HCT116 (cell line): ENCODE results near the gene AP2A1. TPM values are rescaled to one million over a fixed set of nuclear protein-coding genes. Genes with fewer than 3 reads are reported as not detected.
A peak's percentile ranks its signal among the peaks of the same experiment; 100 is the strongest.

Source experiments
- ATAC-seq: fragments of 200-7000 bp; cut with Tn5 transposase; 2 replicates; pipeline ENCODE4 v1.9.1; 2020; ENCODE audit warnings: mild to moderate bottlenecking, moderate library complexity
- BruUV-seq: library from RNA; stranded (reverse); fragments of 400-500 nt; replicated peaks from 2 replicates; lab custom pipeline; 2021; lab: Mats Ljungman, UMichigan
- CTCF ChIA-PET: fragments of 300-600 bp; sonication (Branson Sonifier 250); formaldehyde crosslinking; loops from one replicate; lab custom pipeline; 2021; ENCODE audit warnings: antibody characterized with exemption; lab: Charles Lee
- POLR2A ChIA-PET: fragments of 300-600, 350-600 bp; sonication (Branson Sonifier 250); formaldehyde crosslinking; loops from one replicate; lab custom pipeline; 2021; ENCODE audit warnings: antibody characterized with exemption; lab: Charles Lee
- RAD21 ChIA-PET, 2 experiments: fragments of 300-600 bp; sonication (Branson Sonifier 250); formaldehyde crosslinking; loops; one replicate each; lab custom pipeline; 2023; ENCODE audit warnings: low total read pairs in 2 of 2; ENCODE audit not compliant: uncharacterized antibody in 2 of 2, unreplicated experiment in 2 of 2, low non-redundant PET in 1 of 2; lab: Charles Lee
- DNase-seq: peaks from one replicate; pipeline ENCODE4 v3.0.0-alpha.2; 2010; ENCODE audit warnings: low read depth, low spot score
- H2AFZ ChIP-seq: fragments of 200-600 bp; shearing (Covaris generic), sonication (generic); 2 replicates; pipeline ENCODE4 v1.6.1; 2017; ENCODE audit warnings: low read depth, mixed run types, mixed read lengths, antibody characterized with exemption, low read length; ENCODE audit not compliant: poor library complexity, severe bottlenecking
- H3K27ac ChIP-seq: 2 replicates; pipeline ENCODE4 v1.5.1; 2012; ENCODE audit warnings: low read depth, low read length
- H3K27me3 ChIP-seq: fragments of 200-600 bp; sonication (generic); 2 replicates; pipeline ENCODE4 v1.6.1; 2016; ENCODE audit warnings: mixed run types, low read length, mixed read lengths; ENCODE audit not compliant: insufficient read depth
- H3K36me3 ChIP-seq, 2 experiments: fragments of 200-500 bp in 1 of 2; fragments of 200-600 bp in 1 of 2; sonication (Bioruptor generic) in 1 of 2; sonication (generic) in 1 of 2; 2 replicates each; pipeline versions ENCODE4 v1.5.1 to v1.6.1; 2014 to 2016; ENCODE audit warnings: low read length in 2 of 2, inconsistent platforms in 1 of 2, mixed read lengths in 1 of 2, mixed run types in 1 of 2; ENCODE audit not compliant: insufficient read depth in 2 of 2, control insufficient read depth in 1 of 2
- H3K4me1 ChIP-seq, 2 experiments: fragments of 200-600 bp in 1 of 2; sonication (generic) in 1 of 2; 2 replicates each; pipeline versions ENCODE4 v1.5.1 to v1.6.1; 2012 to 2017; ENCODE audit warnings: low read length in 2 of 2, inconsistent platforms in 1 of 2, mild to moderate bottlenecking in 1 of 2, mixed read lengths in 1 of 2, mixed run types in 1 of 2, moderate library complexity in 1 of 2; ENCODE audit not compliant: insufficient read depth in 2 of 2, control insufficient read depth in 1 of 2
- H3K4me2 ChIP-seq: fragments of 200-600 bp; sonication (generic); 2 replicates; pipeline ENCODE4 v1.6.1; 2017; ENCODE audit warnings: mixed run types, low read length, mixed read lengths
- H3K4me3 ChIP-seq, 2 experiments: fragments of 200-600 bp in 1 of 2; sonication (generic) in 1 of 2; replicated peaks in 1 of 2; 2 replicates each; pipeline ENCODE4 v1.5.1; 2011 to 2016; ENCODE audit warnings: low read length in 2 of 2, control low read depth in 1 of 2, low read depth in 1 of 2, mild to moderate bottlenecking in 1 of 2, mixed read lengths in 1 of 2, mixed run types in 1 of 2
- H3K79me2 ChIP-seq: fragments of 200-600 bp; sonication (generic); 2 replicates; pipeline ENCODE4 v1.6.1; 2017; ENCODE audit warnings: mild to moderate bottlenecking, mixed run types, low read length, moderate library complexity, mixed read lengths; ENCODE audit not compliant: insufficient read depth
- H3K9ac ChIP-seq: fragments of 200-600 bp; sonication (generic); 2 replicates; pipeline ENCODE4 v1.6.1; 2016; ENCODE audit warnings: low read length, mixed read lengths
- H3K9me2 ChIP-seq: fragments of 200-600 bp; sonication (generic), shearing (Covaris generic); 2 replicates; pipeline ENCODE4 v1.6.1; 2017; ENCODE audit warnings: mixed run types, mild to moderate bottlenecking, moderate library complexity; ENCODE audit not compliant: insufficient read depth
- H3K9me3 ChIP-seq, 2 experiments: fragments of 200-500 bp in 1 of 2; fragments of 200-600 bp in 1 of 2; sonication (Bioruptor generic) in 1 of 2; sonication (generic) in 1 of 2; 2 replicates each; pipeline ENCODE4 v1.6.1; 2014 to 2017; ENCODE audit warnings: low read length in 2 of 2, mixed read lengths in 2 of 2, inconsistent platforms in 1 of 2, low read depth in 1 of 2, mild to moderate bottlenecking in 1 of 2, mixed run types in 1 of 2, moderate library complexity in 1 of 2; ENCODE audit not compliant: control insufficient read depth in 1 of 2, insufficient read depth in 1 of 2
- H4K20me1 ChIP-seq: fragments of 200-600 bp; sonication (generic), shearing (Covaris generic); 2 replicates; pipeline ENCODE4 v1.6.1; 2017; ENCODE audit warnings: mixed run types, mild to moderate bottlenecking, moderate library complexity; ENCODE audit not compliant: insufficient read depth
- CBX3 ChIP-seq: IDR thresholded peaks from 2 replicates; pipeline ENCODE4 v1.6.1; 2012; ENCODE audit warnings: low read depth
- CTCF ChIP-seq, 3 experiments: fragments of 200-600 bp in 1 of 3; sonication (generic) in 1 of 3; IDR thresholded peaks in 2 of 3; conservative IDR thresholded peaks in 1 of 3; 2 replicates each; pipeline ENCODE4 v1.5.1; 2012 to 2017; ENCODE audit warnings: low read depth in 2 of 3, low read length in 2 of 3, antibody characterized with exemption in 1 of 3, borderline replicate concordance in 1 of 3, control low read depth in 1 of 3, mild to moderate bottlenecking in 1 of 3, mixed read lengths in 1 of 3, mixed run types in 1 of 3, moderate library complexity in 1 of 3; ENCODE audit not compliant: insufficient read depth in 1 of 3
- EZH2 ChIP-seq: fragments of 200-600 bp; sonication (generic); IDR thresholded peaks from 2 replicates; pipeline ENCODE4 v1.6.1; 2017; ENCODE audit warnings: antibody characterized with exemption, mixed run types
- REST ChIP-seq: IDR thresholded peaks from 2 replicates; pipeline ENCODE4 v1.6.1; 2012; ENCODE audit warnings: low read depth
- SIN3A ChIP-seq: IDR thresholded peaks from 2 replicates; pipeline ENCODE4 v1.6.1; 2012; ENCODE audit warnings: low read depth
- SP1 ChIP-seq: IDR thresholded peaks from 2 replicates; pipeline ENCODE4 v1.6.1; 2012; ENCODE audit warnings: low read depth
- SRF ChIP-seq: IDR thresholded peaks from 2 replicates; pipeline ENCODE4 v1.6.1; 2012; ENCODE audit warnings: low read depth
- TCF7L2 ChIP-seq: IDR thresholded peaks from 2 replicates; pipeline ENCODE4 v1.7.0; 2011; ENCODE audit warnings: borderline replicate concordance, inconsistent platforms; ENCODE audit not compliant: insufficient read depth, insufficient read length; ENCODE audit errors: extremely low read depth
- ZFX ChIP-seq: fragments of 450-650 bp; IDR thresholded peaks from 2 replicates; pipeline ENCODE4 v1.6.1; 2017
- intact Hi-C: fragments of 100-400 bp; cut with micrococcal nuclease; formaldehyde crosslinking; loops from 2 replicates; pipeline ENCODE4 v1.10.0; 2022
- total RNA-seq: library from RNA; stranded (reverse); gene quantifications from one replicate; pipeline ENCODE4 v1.2.1, GENCODE V29; 2021; ENCODE audit not compliant: unreplicated experiment

AP2A1 gene
- total RNA-seq, 1 experiment from 2014 or later, result 102 TPM

- no peak overlapping the region for H2AFZ ChIP-seq
- intact Hi-C loops, result loop anchor here (2.0 kb wide), 1 partner anchor 174 kb away; the partner anchor contains the start of gene PRR12
Measured at GRCh38 chr19:49764341-49764740, 2.5 kb upstream of the AP2A1 start.

More at GRCh38 chr19:49764341-49764740, 2.5 kb upstream of the AP2A1 start:
- ChIA-PET CTCF (no interaction called here), POLR2A (no interaction called here), RAD21 (no interaction called here)
- no peak for DNase-seq
- Histone ChIP-seq H3K27ac (peak overlapping the region; percentile 88; the same call in 1 of the 2 replicates), H3K9me3 (no peaks in the 10 kb centered on the region), H3K27me3 (no peaks in the 10 kb centered on the region), H3K9ac (no peak overlapping the region), H3K9me2 (no peaks in the 10 kb centered on the region), H3K4me1 (peaks cover 21 to 37% of the 10 kb centered on the region in 2 experiments), H3K4me3 (no peak overlapping the region), H3K79me2 (peaks cover 23% of the 10 kb centered on the region), H4K20me1 (no peaks in the 10 kb centered on the region), H3K4me2 (no peak overlapping the region), H3K36me3 (no peaks in the 10 kb centered on the region; a peak in 1 of 4 replicates)
- ATAC-seq, result no peak
- no TSS peak for BruUV-seq
- TF ChIP-seq CBX3 (no peak), SIN3A (no peak), EZH2 (no peak), TCF7L2 (no peak), SP1 (no peak), CTCF (IDR thresholded peaks at IDR 0.05 in 2 of 3, conservative IDR thresholded peaks at IDR 0.05 in 1 of 3; ENCODE audit: borderline replicate concordance in 1 of 3, insufficient read depth in 1 of 3, low read depth in 2 of 3, low read length in 2 of 3) (no peak), SRF (no peak), ZFX (no peak), REST (no peak)
